GM12878 (cell line): ENCODE results near the gene PTMA. TPM values are rescaled to one million over a fixed set of nuclear protein-coding genes. Genes with fewer than 3 reads are reported as not detected.

Source experiments
- ATAC-seq: fragments of 200-7000 bp; cut with Tn5 transposase; 3 replicates; pipeline ENCODE4 v1.9.1; 2020; ENCODE audit warnings: mild to moderate bottlenecking, moderate library complexity
- BruUV-seq: library from RNA; stranded (reverse); fragments of 400-500 nt; replicated peaks from 2 replicates; lab custom pipeline; 2021; lab: Mats Ljungman, UMichigan
- CTCF ChIA-PET: fragments of 300-600 bp; sonication (Branson Sonifier 250); formaldehyde crosslinking; extraction: SDS; loops from one replicate; lab custom pipeline; 2021; ENCODE audit warnings: inconsistent platforms; lab: Yijun Ruan, JAX
- POLR2A ChIA-PET: fragments of 350-600 bp; formaldehyde crosslinking; extraction: SDS; loops from one replicate; lab custom pipeline; 2021; ENCODE audit warnings: inconsistent platforms; lab: Charles Lee
- RAD21 ChIA-PET: fragments of 300-600 bp; sonication (Branson Sonifier 250); formaldehyde crosslinking; loops from one replicate; lab custom pipeline; 2023; ENCODE audit warnings: antibody characterized with exemption; ENCODE audit not compliant: unreplicated experiment; lab: Charles Lee
- SMC1A ChIA-PET: fragments of 300-600 bp; sonication (Branson Sonifier 250); formaldehyde crosslinking; loops from one replicate; lab custom pipeline; 2023; ENCODE audit not compliant: unreplicated experiment, uncharacterized antibody; lab: Charles Lee
- DNase-seq: peaks from one replicate; pipeline ENCODE4 v3.0.0-alpha.2; 2011; ENCODE audit warnings: low read depth, low spot score
- FAIRE-seq: peaks from 3 replicates; lab custom pipeline; 2011; peaks lifted over from hg19 to GRCh38; lab: Jason Lieb, UNC
- H2AFZ ChIP-seq: 2 replicates; pipeline ENCODE4 v1.6.0; 2011; ENCODE audit warnings: low read depth, low read length, control low read depth; ENCODE audit not compliant: control insufficient read depth
- H3K27ac ChIP-seq: 2 replicates; pipeline ENCODE4 v1.5.1; 2011; ENCODE audit warnings: control low read depth; ENCODE audit not compliant: control insufficient read depth, insufficient read depth
- H3K27me3 ChIP-seq, 2 experiments: replicated peaks in 1 of 2; 2 replicates each; pipeline versions ENCODE4 v1.6.0 to v1.6.1; 2011; ENCODE audit warnings: low read length in 1 of 2; ENCODE audit not compliant: control insufficient read depth in 2 of 2, insufficient read depth in 2 of 2
- H3K36me3 ChIP-seq, 2 experiments: 2 replicates each; pipeline ENCODE4 v1.5.1; 2011; ENCODE audit warnings: low read length in 1 of 2; ENCODE audit not compliant: control insufficient read depth in 2 of 2, insufficient read depth in 2 of 2
- H3K4me1 ChIP-seq: 2 replicates; pipeline ENCODE4 v1.6.1; 2011; ENCODE audit warnings: mild to moderate bottlenecking, low read length, moderate library complexity, mixed read lengths; ENCODE audit not compliant: control insufficient read depth, insufficient read depth
- H3K4me2 ChIP-seq: 2 replicates; pipeline ENCODE4 v1.6.0; 2011; ENCODE audit warnings: control low read depth; ENCODE audit not compliant: control insufficient read depth, insufficient read depth
- H3K4me3 ChIP-seq: fragments of 200-600 bp; sonication (generic); 2 replicates; pipeline ENCODE4 v1.5.1; 2016
- H3K79me2 ChIP-seq: 2 replicates; pipeline ENCODE4 v1.6.0; 2011; ENCODE audit warnings: low read length; ENCODE audit not compliant: control insufficient read depth, insufficient read depth
- H3K9ac ChIP-seq: 2 replicates; pipeline ENCODE4 v1.8.0; 2011; ENCODE audit warnings: low read length, control low read depth, mixed read lengths; ENCODE audit not compliant: control insufficient read depth, insufficient read depth
- H3K9me3 ChIP-seq: replicated peaks from 3 replicates; pipeline ENCODE4 v1.5.1; 2011; ENCODE audit warnings: mild to moderate bottlenecking, low read length; ENCODE audit not compliant: control insufficient read depth, insufficient read depth
- H4K20me1 ChIP-seq: 2 replicates; pipeline ENCODE4 v1.6.0; 2011; ENCODE audit not compliant: control insufficient read depth, insufficient read depth
- CBX5 ChIP-seq: sonication (generic); IDR thresholded peaks from 2 replicates; pipeline ENCODE4 v1.6.1; 2016; ENCODE audit warnings: low read depth, moderate library complexity, mild to moderate bottlenecking, inconsistent platforms
- CREM ChIP-seq: IDR thresholded peaks from 2 replicates; pipeline ENCODE4 v1.6.1; 2014; ENCODE audit warnings: antibody characterized with exemption, low read depth
- IKZF2 ChIP-seq, 2 experiments: fragments of 450-650 bp; IDR thresholded peaks; 2 replicates each; pipeline ENCODE4 v1.6.1; 2017; ENCODE audit warnings: mild to moderate bottlenecking in 2 of 2, moderate library complexity in 2 of 2
- MEF2B ChIP-seq: fragments of 450-650 bp; IDR thresholded peaks from 2 replicates; pipeline ENCODE4 v1.6.1; 2018; ENCODE audit warnings: mild to moderate bottlenecking, moderate library complexity; ENCODE audit not compliant: partially characterized antibody, poor library complexity, severe bottlenecking
- PRDM15 ChIP-seq: fragments of 450-650 bp; formaldehyde crosslinking; IDR thresholded peaks from 2 replicates; pipeline ENCODE4 v1.4.0; 2020; ENCODE audit warnings: mild to moderate bottlenecking, moderate library complexity
- SPI1 ChIP-seq: IDR thresholded peaks from 2 replicates; pipeline ENCODE4 v1.6.1; 2011; ENCODE audit warnings: low read depth, mild to moderate bottlenecking, low read length, moderate library complexity, borderline replicate concordance; ENCODE audit not compliant: insufficient read depth
- TCF12 ChIP-seq: IDR thresholded peaks from 2 replicates; pipeline ENCODE4 v1.6.1; 2011; ENCODE audit warnings: low read depth, mild to moderate bottlenecking, low read length
- ZBTB33 ChIP-seq: fragments of 450-650 bp; IDR thresholded peaks from 2 replicates; pipeline ENCODE4 v1.6.1; 2017; ENCODE audit warnings: mild to moderate bottlenecking
- ZNF592 ChIP-seq: fragments of 450-650 bp; IDR thresholded peaks from 2 replicates; pipeline ENCODE4 v1.6.1; 2017; ENCODE audit warnings: mild to moderate bottlenecking, moderate library complexity
- WGBS: methylation state at CpG from one replicate; pipeline ENCODE4 v1.1.6; 2016; ENCODE audit warnings: low lambda C conversion rate; ENCODE audit not compliant: insufficient replicate concordance, insufficient coverage; ENCODE audit errors: missing lambda C conversion rate; 5-methylcytosine and 5-hydroxymethylcytosine counted together
- in situ Hi-C: fragments of 300-500 bp; cut with MboI; formaldehyde crosslinking; loops from 9 replicates; pipeline ENCODE4 v1.14.3; 2018; ENCODE audit warnings: mixed read lengths
- intact Hi-C: fragments of 100-400 bp; cut with micrococcal nuclease; formaldehyde crosslinking; loops from one replicate; pipeline ENCODE4 v1.14.2; 2022; ENCODE audit not compliant: unreplicated experiment
- polyA plus RNA-seq, 11 experiments: library from polyadenylated mRNA; depleted of rRNA in 4 of 11; unstranded in 6 of 11; stranded (reverse) in 5 of 11; fragments of >200 nt; fragmentation: Nextera tagmentation in 4 of 11; fragmentation: Illumina TruSeq in 1 of 11; extraction: Ambion mirVana in 4 of 11; extraction: Trizol in 1 of 11; gene quantifications; 1 replicate in 1 of 11; 2 replicates in 10 of 11; pipeline versions ENCODE4 v1.2.1 to v1.2.3, GENCODE V29; 2011 to 2016; ENCODE audit warnings: inconsistent platforms in 2 of 11, missing spikeins in 2 of 11, low read depth in 1 of 11
- total RNA-seq, 4 experiments: library from RNA; depleted of rRNA in 3 of 4; stranded (reverse); fragments of >200 nt in 3 of 4; fragmentation: Illumina TruSeq in 1 of 4; extraction: Trizol in 1 of 4; gene quantifications; 2 replicates each; pipeline versions ENCODE4 v1.2.1 to v1.2.3, GENCODE V29; 2013 to 2021

The PTMA gene
- total and polyA plus RNA-seq, 10 of the 15 experiments (the other 5 are each of a cell fraction or from before 2014, with no cell fraction given), result 1,144 to 5,018 (median 3,464) TPM

GRCh38 chr2:231663458-231664212, 44.7 kb upstream of the PTMA start:
- CTCF ChIA-PET, result interaction anchor here (1.2 to 9.9 kb wide), 4 partner anchors 11 to 50 kb away, joined by 4 to 151 read pairs (median 6); partner anchors contain the start of gene PTMA
- Histone ChIP-seq H3K27me3 (no peaks in the 10 kb centered on the region), H3K4me2 (peak overlapping the region; percentile 98; the same call in 1 of the 2 replicates), H2AFZ (peak overlapping the region; percentile 24), H3K4me3 (0 out of 2 replicates have a peak overlapping the region, but pooled peaks have one; percentile 14), H3K9ac (peak overlapping the region; percentile 66), H3K9me3 (no peaks in the 10 kb centered on the region), H3K36me3 (no peaks in the 10 kb centered on the region), H3K79me2 (peaks cover 19% of the 10 kb centered on the region), H4K20me1 (no peaks in the 10 kb centered on the region), H3K4me1 (peaks cover 41% of the 10 kb centered on the region), H3K27ac (peak overlapping the region; percentile 90)
- POLR2A ChIA-PET, result interaction anchor here (0.9 to 9.2 kb wide), 4 partner anchors 11 to 51 kb away, joined by 3 to 119 read pairs (median 66); partner anchors contain the start of gene PTMA
- intact Hi-C loops (loop anchor here (10.0 kb wide), 1 partner anchor 269 kb away; the partner anchor contains the start of gene B3GNT7), in situ Hi-C loops (no loop called here)
- SMC1A ChIA-PET, result interaction anchor here (0.6 to 3.9 kb wide), 4 partner anchors 11 to 50 kb away, joined by 3 to 20 read pairs (median 5); no protein-coding TSS in a partner anchor
- RAD21 ChIA-PET, result interaction anchor here (0.9 to 9.4 kb wide), 3 partner anchors 9 to 50 kb away, joined by 6 to 70 read pairs (median 21); no protein-coding TSS in a partner anchor
- WGBS, result 88% methylated on average over 27 of the region's 27 CpGs
- no peak for ATAC-seq
- no peak for DNase-seq
- BruUV-seq, result TSS peak; percentile 53
- no peak for FAIRE-seq
- TF ChIP-seq SPI1, result no peak
- TF ChIP-seq CBX5, result no peak
- peak in 1 of 2 experiments; percentile 4; a peak in 2 of 4 replicates for TF ChIP-seq IKZF2 (IDR thresholded peaks at IDR 0.05)
- TF ChIP-seq ZBTB33, result peak; percentile 70; the same call in 1 of the 2 replicates
- TF ChIP-seq CREM, result no peak
- TF ChIP-seq TCF12, result peak; percentile 22; the same call in 1 of the 2 replicates
- TF ChIP-seq PRDM15 (CRISPR knock-in tag), result 0 out of 2 replicates have a peak, but pooled peaks have one; percentile 53
- TF ChIP-seq ZNF592, result peak; percentile 39; the same call in 1 of the 2 replicates
- TF ChIP-seq MEF2B, result peak; percentile 87
